ENCODE data around the gene SPAG17.

The SPAG17 gene

DNA sequence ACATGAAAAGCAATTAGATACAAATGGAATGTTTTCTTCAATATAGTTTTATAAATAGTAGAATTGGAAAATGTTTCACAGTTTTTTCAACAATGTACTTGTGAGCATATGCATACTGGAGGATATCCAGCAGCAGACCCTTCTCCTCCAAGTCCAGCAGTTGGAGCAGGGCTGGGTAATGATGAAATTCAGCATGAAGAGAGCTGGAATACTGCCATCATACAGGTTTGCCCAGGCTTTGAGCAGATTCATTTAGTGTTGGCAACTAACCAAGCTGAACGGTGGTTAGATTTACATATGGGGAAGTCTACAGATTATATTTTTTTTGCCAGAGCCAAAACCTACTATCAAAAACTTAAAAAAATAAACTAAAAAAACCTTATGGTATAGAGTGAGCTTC lies 217.1 kb downstream of the SPAG17 start:
- Histone ChIP-seq H3K18ac (ENCODE audit: low read length) (no peak overlapping the region), H3K27me3 (ENCODE audit: control insufficient read depth in 3 of 3, insufficient read depth in 3 of 3, low read depth in 1 of 3, low read length in 3 of 3) (no peaks in the 10 kb centered on the region), H4K91ac (ENCODE audit: low read depth, low read length, poor library complexity) (no peak overlapping the region), H3K36me3 (replicated peaks in 1 of 2; ENCODE audit: control insufficient read depth in 2 of 2, insufficient read depth in 2 of 2, low read length in 2 of 2) (peaks cover 2% of the 10 kb centered on the region in 2 donors), H3K9ac (ENCODE audit: low read depth, low read length, poor library complexity) (no peak overlapping the region), H2BK5ac (ENCODE audit: low read length) (no peak overlapping the region), H3K4me3 (ENCODE audit: low read length in 2 of 2) (no peak overlapping the region), H2AFZ (ENCODE audit: low read length) (peak overlapping the region; percentile 62), H4K8ac (ENCODE audit: low read depth, low read length) (no peak overlapping the region), H2BK12ac (ENCODE audit: low read length) (no peak overlapping the region), H3K4ac (ENCODE audit: low read length) (no peak overlapping the region), H2AK5ac (ENCODE audit: low read depth, low read length) (no peak overlapping the region), H3K79me1 (ENCODE audit: low read depth, low read length) (no peaks in the 10 kb centered on the region), H3K14ac (ENCODE audit: low read length) (no peak overlapping the region), H2BK15ac (ENCODE audit: low read length) (no peak overlapping the region), H3K4me1 (ENCODE audit: control insufficient read depth in 2 of 2, insufficient read depth in 1 of 2, low read depth in 1 of 2, low read length in 2 of 2) (peaks cover 7 to 11% of the 10 kb centered on the region in 2 donors), H2BK120ac (ENCODE audit: low read depth, low read length) (no peak overlapping the region), H3K9me3 (replicated peaks in 1 of 2; ENCODE audit: control insufficient read depth in 2 of 2, insufficient read depth in 1 of 2, low read depth in 1 of 2, low read length in 2 of 2) (no peaks in the 10 kb centered on the region), H3K23ac (ENCODE audit: low read depth, low read length, poor library complexity) (no peak overlapping the region), H3K4me2 (ENCODE audit: insufficient read depth, low read length, poor library complexity, severe bottlenecking) (no peak overlapping the region), H3K27ac (replicated peaks; ENCODE audit: low read length) (peak overlapping the region; percentile 28)
- DNase-seq (ENCODE audit: low spot score), result no peak
- no CpG with 5 or more reads among the region's 1 CpG for WGBS, 2 donors (ENCODE audit: extremely low coverage in 2 of 2, insufficient read length in 2 of 2, insufficient replicate concordance in 1 of 2)

DNA sequence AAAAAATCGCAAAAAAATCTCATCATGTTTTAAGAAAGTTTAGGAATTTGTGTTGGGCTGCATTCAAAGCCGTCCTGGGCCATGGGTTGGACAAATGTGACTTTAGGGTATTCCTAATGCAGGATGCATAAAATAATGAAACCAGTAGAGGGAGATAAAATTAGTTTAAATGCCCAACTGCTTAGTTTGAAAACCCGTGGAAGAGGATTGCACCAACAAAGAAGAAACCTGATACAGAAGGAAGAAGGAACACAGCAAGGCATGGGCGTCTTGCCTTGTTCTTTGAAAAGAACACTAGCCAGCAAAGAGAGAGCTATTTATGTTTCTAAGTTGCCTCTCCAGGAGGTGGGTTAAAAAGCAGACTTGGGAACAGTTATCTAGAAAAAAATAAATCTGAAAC lies 217.6 kb downstream of the SPAG17 start:
- H3K4me3 ChIP-seq (ENCODE audit: low read length in 2 of 2), result no peak overlapping the region
- DNase-seq (ENCODE audit: low spot score), result peak; percentile 14
- no peak overlapping the region for H3K27ac ChIP-seq (replicated peaks; ENCODE audit: low read length)

DNA sequence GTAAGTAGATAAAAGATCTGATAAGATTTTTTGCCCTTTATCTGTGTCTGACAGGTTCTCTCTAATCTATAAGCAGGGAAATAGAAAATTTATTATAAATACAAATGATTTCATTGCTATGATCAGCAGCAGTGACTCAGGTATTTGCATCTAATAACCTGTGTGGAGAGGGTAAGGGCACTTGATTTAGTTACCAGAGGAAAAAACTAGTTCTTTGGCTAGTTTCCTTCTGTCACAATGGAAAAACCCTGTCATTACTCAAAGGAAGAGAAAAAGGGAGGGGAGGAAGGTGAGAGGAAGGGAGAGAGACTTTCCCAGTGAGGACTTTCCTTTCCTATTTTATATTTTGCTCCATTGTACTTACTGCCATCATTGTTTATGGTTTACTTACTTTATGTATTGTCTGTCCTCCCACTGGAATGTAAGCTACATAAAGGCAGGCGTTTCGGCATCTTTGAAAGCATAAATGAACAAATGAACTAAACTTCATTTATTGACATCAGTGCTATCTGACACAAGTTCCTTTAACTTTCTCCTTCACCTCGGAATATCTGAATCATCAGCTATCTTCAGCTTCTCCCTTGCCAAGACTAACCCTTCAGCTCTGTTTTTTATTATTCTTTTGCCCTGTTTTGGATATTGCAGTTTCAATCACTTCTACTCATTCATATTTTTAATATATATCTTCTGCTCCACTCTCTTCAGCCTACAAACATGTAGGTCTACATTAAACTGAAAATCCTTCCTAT lies 220.6 kb downstream of the SPAG17 start:
- Histone ChIP-seq H2AK5ac (ENCODE audit: low read depth, low read length) (no peak overlapping the region), H2BK12ac (ENCODE audit: low read length) (no peak overlapping the region), H3K4ac (ENCODE audit: low read length) (no peak overlapping the region), H4K91ac (ENCODE audit: low read depth, low read length, poor library complexity) (no peak overlapping the region), H2BK15ac (ENCODE audit: low read length) (no peak overlapping the region), H3K36me3 (replicated peaks in 1 of 2; ENCODE audit: control insufficient read depth in 2 of 2, insufficient read depth in 2 of 2, low read length in 2 of 2) (peaks cover 4 to 34% of the 10 kb centered on the region in 2 donors), H3K79me1 (ENCODE audit: low read depth, low read length) (no peaks in the 10 kb centered on the region), H2AFZ (ENCODE audit: low read length) (no peak overlapping the region), H3K18ac (ENCODE audit: low read length) (no peak overlapping the region), H3K4me1 (ENCODE audit: control insufficient read depth in 2 of 2, insufficient read depth in 1 of 2, low read depth in 1 of 2, low read length in 2 of 2) (peaks cover 2% of the 10 kb centered on the region in 2 donors), H3K9me3 (replicated peaks in 1 of 2; ENCODE audit: control insufficient read depth in 2 of 2, insufficient read depth in 1 of 2, low read depth in 1 of 2, low read length in 2 of 2) (no peaks in the 10 kb centered on the region), H3K9ac (ENCODE audit: low read depth, low read length, poor library complexity) (no peak overlapping the region), H2BK5ac (ENCODE audit: low read length) (no peak overlapping the region), H4K8ac (ENCODE audit: low read depth, low read length) (no peak overlapping the region), H3K4me2 (ENCODE audit: insufficient read depth, low read length, poor library complexity, severe bottlenecking) (no peak overlapping the region), H3K23ac (ENCODE audit: low read depth, low read length, poor library complexity) (no peak overlapping the region), H2BK120ac (ENCODE audit: low read depth, low read length) (no peak overlapping the region), H3K27me3 (ENCODE audit: control insufficient read depth in 3 of 3, insufficient read depth in 3 of 3, low read depth in 1 of 3, low read length in 3 of 3) (no peaks in the 10 kb centered on the region), H3K14ac (ENCODE audit: low read length) (no peak overlapping the region), H3K4me3 (ENCODE audit: low read length in 2 of 2) (no peak overlapping the region), H3K27ac (replicated peaks; ENCODE audit: low read length) (no peak overlapping the region)
- WGBS, 2 donors (ENCODE audit: extremely low coverage in 2 of 2, insufficient read length in 2 of 2, insufficient replicate concordance in 1 of 2), result no CpG with 5 or more reads among the region's 3 CpGs
- DNase-seq (ENCODE audit: low spot score), result no peak

More for the DNA sequence above, 217.6 kb downstream of the SPAG17 start:
- H2AFZ ChIP-seq (ENCODE audit: low read length), result peak overlapping the region; percentile 62
- H2BK120ac ChIP-seq (ENCODE audit: low read depth, low read length), result no peak overlapping the region
- H3K14ac ChIP-seq (ENCODE audit: low read length), result no peak overlapping the region
- H4K91ac ChIP-seq (ENCODE audit: low read depth, low read length, poor library complexity), result no peak overlapping the region
- H3K9ac ChIP-seq (ENCODE audit: low read depth, low read length, poor library complexity), result no peak overlapping the region
- H3K4me2 ChIP-seq (ENCODE audit: insufficient read depth, low read length, poor library complexity, severe bottlenecking), result no peak overlapping the region
- no peak overlapping the region for H3K18ac ChIP-seq (ENCODE audit: low read length)
- H2BK5ac ChIP-seq (ENCODE audit: low read length), result no peak overlapping the region
- no peak overlapping the region for H2AK5ac ChIP-seq (ENCODE audit: low read depth, low read length)
- no CpG with 5 or more reads among the region's 4 CpGs for whole genome bisulfite sequencing, 2 donors (ENCODE audit: extremely low coverage in 2 of 2, insufficient read length in 2 of 2, insufficient replicate concordance in 1 of 2)
- no peaks in the 10 kb centered on the region for H3K79me1 ChIP-seq (ENCODE audit: low read depth, low read length)
- no peak overlapping the region for H4K8ac ChIP-seq (ENCODE audit: low read depth, low read length)
- H2BK15ac ChIP-seq (ENCODE audit: low read length), result no peak overlapping the region
- H3K9me3 ChIP-seq (replicated peaks in 1 of 2; ENCODE audit: control insufficient read depth in 2 of 2, insufficient read depth in 1 of 2, low read depth in 1 of 2, low read length in 2 of 2), result no peaks in the 10 kb centered on the region
- peaks cover 2 to 6% of the 10 kb centered on the region in 2 donors for H3K36me3 ChIP-seq (replicated peaks in 1 of 2; ENCODE audit: control insufficient read depth in 2 of 2, insufficient read depth in 2 of 2, low read length in 2 of 2)
- H3K23ac ChIP-seq (ENCODE audit: low read depth, low read length, poor library complexity), result no peak overlapping the region
- H3K4ac ChIP-seq (ENCODE audit: low read length), result no peak overlapping the region
- no peaks in the 10 kb centered on the region for H3K27me3 ChIP-seq (ENCODE audit: control insufficient read depth in 3 of 3, insufficient read depth in 3 of 3, low read depth in 1 of 3, low read length in 3 of 3)
- H3K4me1 ChIP-seq (ENCODE audit: control insufficient read depth in 2 of 2, insufficient read depth in 1 of 2, low read depth in 1 of 2, low read length in 2 of 2), result peaks cover 7 to 11% of the 10 kb centered on the region in 2 donors
- no peak overlapping the region for H2BK12ac ChIP-seq (ENCODE audit: low read length)

DNA sequence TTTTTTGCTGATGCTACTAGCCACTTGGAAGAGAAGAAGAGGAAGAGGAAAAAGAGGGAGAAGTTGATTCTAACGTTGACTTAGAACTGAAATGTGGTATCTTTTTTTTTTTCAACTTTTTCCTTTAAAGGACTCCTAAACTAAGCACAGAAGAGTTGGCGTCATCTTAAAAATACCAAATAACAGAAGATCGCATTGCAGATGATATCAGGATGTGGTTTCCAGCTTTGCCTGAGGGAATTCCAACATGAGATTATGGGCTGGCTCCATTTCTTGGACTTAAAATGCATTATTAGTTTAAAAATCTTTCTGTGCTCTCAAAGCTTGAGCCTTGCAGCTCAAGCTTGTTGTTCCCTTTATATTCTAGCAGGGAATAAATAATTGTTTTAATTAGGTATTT lies 225.7 kb downstream of the SPAG17 start:
- WGBS, 2 donors (ENCODE audit: extremely low coverage in 2 of 2, insufficient read length in 2 of 2, insufficient replicate concordance in 1 of 2), result no CpG with 5 or more reads among the region's 3 CpGs
- Histone ChIP-seq H3K9ac (ENCODE audit: low read depth, low read length, poor library complexity) (no peak overlapping the region), H2BK120ac (ENCODE audit: low read depth, low read length) (no peak overlapping the region), H2BK15ac (ENCODE audit: low read length) (no peak overlapping the region), H3K27me3 (ENCODE audit: control insufficient read depth in 3 of 3, insufficient read depth in 3 of 3, low read depth in 1 of 3, low read length in 3 of 3) (no peaks in the 10 kb centered on the region), H3K4me1 (ENCODE audit: control insufficient read depth in 2 of 2, insufficient read depth in 1 of 2, low read depth in 1 of 2, low read length in 2 of 2) (no peaks in the 10 kb centered on the region), H2AK5ac (ENCODE audit: low read depth, low read length) (no peak overlapping the region), H3K18ac (ENCODE audit: low read length) (no peak overlapping the region), H2BK12ac (ENCODE audit: low read length) (no peak overlapping the region), H3K27ac (replicated peaks; ENCODE audit: low read length) (no peak overlapping the region), H2BK5ac (ENCODE audit: low read length) (no peak overlapping the region), H3K4me2 (ENCODE audit: insufficient read depth, low read length, poor library complexity, severe bottlenecking) (no peak overlapping the region), H3K4me3 (ENCODE audit: low read length in 2 of 2) (no peak overlapping the region), H3K23ac (ENCODE audit: low read depth, low read length, poor library complexity) (no peak overlapping the region), H4K8ac (ENCODE audit: low read depth, low read length) (no peak overlapping the region), H3K9me3 (replicated peaks in 1 of 2; ENCODE audit: control insufficient read depth in 2 of 2, insufficient read depth in 1 of 2, low read depth in 1 of 2, low read length in 2 of 2) (no peaks in the 10 kb centered on the region), H3K4ac (ENCODE audit: low read length) (no peak overlapping the region), H3K79me1 (ENCODE audit: low read depth, low read length) (no peaks in the 10 kb centered on the region), H3K14ac (ENCODE audit: low read length) (no peak overlapping the region), H4K91ac (ENCODE audit: low read depth, low read length, poor library complexity) (no peak overlapping the region), H2AFZ (ENCODE audit: low read length) (no peak overlapping the region), H3K36me3 (replicated peaks in 1 of 2; ENCODE audit: control insufficient read depth in 2 of 2, insufficient read depth in 2 of 2, low read length in 2 of 2) (peaks cover 11 to 85% of the 10 kb centered on the region in 2 donors)
- no peak for DNase-seq (ENCODE audit: low spot score)
